LNCAP (cell line): ENCODE data around the gene RNF39.

Source experiments
- CTCF ChIP-seq: fragments of 450-650 bp; IDR thresholded peaks from 2 replicates; pipeline ENCODE4 v1.5.1; 2017; ENCODE audit warnings: mild to moderate bottlenecking

The RNF39 gene

GRCh38 chr6:30029588-30029987 lies 46.0 kb downstream of the RNF39 start:
- TF ChIP-seq CTCF, result no peak

- no peak for TF ChIP-seq CTCF
Measured at GRCh38 chr6:30025186-30025585, 50.4 kb downstream of the RNF39 start.

- TF ChIP-seq CTCF, result no peak
Measured at GRCh38 chr6:30022189-30022588, 53.4 kb downstream of the RNF39 start.

- TF ChIP-seq CTCF, result no peak
Measured at GRCh38 chr6:30020626-30021025, 54.9 kb downstream of the RNF39 start.
